Right lobe of liver (tissue), 6 donors: ENCODE data around the gene SCN1A. TPM values are rescaled to one million over a fixed set of nuclear protein-coding genes. Genes with fewer than 3 reads are reported as not detected.
A peak's percentile ranks its signal among the peaks of the same experiment; 100 is the strongest.

Source experiments
- ATAC-seq, 4 donors: fragments of 200-7000 bp; cut with Tn5 transposase; one replicate each; pipeline ENCODE4 v1.9.1; 2020; ENCODE audit warnings: mild to moderate bottlenecking in 4 of 4, moderate library complexity in 4 of 4
- DNase-seq, 3 donors: peaks; one replicate each; pipeline ENCODE4 v3.0.0-alpha.2; 2020
- H3K27ac ChIP-seq, 3 donors: fragments of 200-600 bp; one replicate each; pipeline ENCODE4 v1.8.0; 2022
- H3K27me3 ChIP-seq, 2 donors: fragments of 200-600 bp; one replicate each; pipeline ENCODE4 v1.8.0; 2022
- H3K36me3 ChIP-seq, 4 donors: fragments of 200-600 bp; sonication (generic) in 1 of 4; one replicate each; pipeline versions ENCODE4 v1.5.1 to v1.8.0; 2017 to 2022; ENCODE audit warnings: control low read depth in 1 of 4
- H3K4me1 ChIP-seq, 4 donors: fragments of 200-600 bp; sonication (generic) in 1 of 4; one replicate each; pipeline versions ENCODE4 v1.5.1 to v1.8.0; 2017 to 2022; ENCODE audit warnings: control low read depth in 1 of 4
- H3K4me3 ChIP-seq, 3 donors: fragments of 200-600 bp; one replicate each; pipeline ENCODE4 v1.8.0; 2022
- H3K9me3 ChIP-seq, 4 donors: fragments of 200-600 bp; sonication (generic) in 1 of 4; one replicate each; pipeline versions ENCODE4 v1.5.1 to v1.8.0; 2017 to 2022; ENCODE audit warnings: control low read depth in 1 of 4
- POLR2A ChIP-seq: fragments of 450-650 bp; IDR thresholded peaks from one replicate; pipeline ENCODE4 v1.6.1; 2017; ENCODE audit warnings: antibody characterized with exemption, mild to moderate bottlenecking
- WGBS: methylation state at CpG from one replicate; pipeline ENCODE4 v1.1.6; 2018; ENCODE audit warnings: low coverage, low lambda C conversion rate; ENCODE audit not compliant: insufficient coverage; ENCODE audit errors: missing lambda C conversion rate; 5-methylcytosine and 5-hydroxymethylcytosine counted together
- intact Hi-C, 2 donors: fragments of 100-400 bp; cut with DNase I; formaldehyde crosslinking; loops; one replicate each; pipeline versions ENCODE4 v1.11.2 to v1.14.1; 2022
- total RNA-seq, 6 experiments: library from RNA; depleted of rRNA in 2 of 6; stranded (reverse); fragments of >200 nt in 2 of 6; fragmentation: NEBNext Ultra II Directional in 3 of 6; extraction: Animal tissue kit (Norgen Biotek cat#: 25700) in 3 of 6; gene quantifications; one replicate each; pipeline versions ENCODE4 v1.1.0 to v1.2.4, GENCODE V29; 2016 to 2023
- TF ChIP-seq, protein P1 (sequence below), 4 donors: fragments of 200-600 bp in 3 of 4; fragments of 450-650 bp in 1 of 4; IDR thresholded peaks; one replicate each; pipeline versions ENCODE4 v1.5.1 to v1.8.0; 2016 to 2022; ENCODE audit warnings: antibody characterized with exemption in 4 of 4, mild to moderate bottlenecking in 2 of 4
- donor health status: DM: no; HTN: yes; CAD: no.
- donor health status: DM: no; HTN: no; CAD: no.
- donor health status: DM: no; HTN: no; CAD: no.
- donor health status: DM: no; HTN: yes; CAD: no.
- donor health status: DM: no; HTN: yes; CAD: no.

The SCN1A gene
- total RNA-seq, 6 experiments from 2014 or later, result not detected

DNA sequence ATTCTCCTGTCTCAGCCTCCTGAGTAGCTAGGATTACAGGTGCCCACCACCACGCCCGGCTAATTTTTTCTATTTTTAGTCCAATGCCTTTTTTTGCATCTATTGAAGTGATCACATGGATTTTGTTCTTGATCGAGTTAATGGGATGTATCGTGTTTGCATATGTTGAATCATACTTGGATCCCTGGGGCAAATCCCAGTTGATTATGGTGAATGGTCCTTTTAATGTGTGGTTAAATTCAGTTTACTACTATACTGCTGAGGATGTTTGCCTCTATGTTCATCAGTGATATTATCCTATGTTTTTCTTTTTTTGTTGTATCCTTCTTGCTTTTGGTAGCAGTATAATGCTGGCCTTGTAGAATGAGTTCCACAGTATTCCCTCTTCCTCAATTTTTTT lies 166.0 kb downstream of the SCN1A start:
- DNase-seq (no peak), ATAC-seq (no peak)
- no peaks in the 10 kb centered on the region for H3K27me3 ChIP-seq
- no peaks in the 10 kb centered on the region for H3K36me3 ChIP-seq
- no peak overlapping the region for H3K27ac ChIP-seq
- H3K4me3 ChIP-seq, result no peak overlapping the region
- TF ChIP-seq, protein P1, sequence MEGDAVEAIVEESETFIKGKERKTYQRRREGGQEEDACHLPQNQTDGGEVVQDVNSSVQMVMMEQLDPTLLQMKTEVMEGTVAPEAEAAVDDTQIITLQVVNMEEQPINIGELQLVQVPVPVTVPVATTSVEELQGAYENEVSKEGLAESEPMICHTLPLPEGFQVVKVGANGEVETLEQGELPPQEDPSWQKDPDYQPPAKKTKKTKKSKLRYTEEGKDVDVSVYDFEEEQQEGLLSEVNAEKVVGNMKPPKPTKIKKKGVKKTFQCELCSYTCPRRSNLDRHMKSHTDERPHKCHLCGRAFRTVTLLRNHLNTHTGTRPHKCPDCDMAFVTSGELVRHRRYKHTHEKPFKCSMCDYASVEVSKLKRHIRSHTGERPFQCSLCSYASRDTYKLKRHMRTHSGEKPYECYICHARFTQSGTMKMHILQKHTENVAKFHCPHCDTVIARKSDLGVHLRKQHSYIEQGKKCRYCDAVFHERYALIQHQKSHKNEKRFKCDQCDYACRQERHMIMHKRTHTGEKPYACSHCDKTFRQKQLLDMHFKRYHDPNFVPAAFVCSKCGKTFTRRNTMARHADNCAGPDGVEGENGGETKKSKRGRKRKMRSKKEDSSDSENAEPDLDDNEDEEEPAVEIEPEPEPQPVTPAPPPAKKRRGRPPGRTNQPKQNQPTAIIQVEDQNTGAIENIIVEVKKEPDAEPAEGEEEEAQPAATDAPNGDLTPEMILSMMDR (IDR thresholded peaks at IDR 0.05), result no peak
- TF ChIP-seq POLR2A, result no peak
- intact Hi-C loops, result no loop called here
- H3K4me1 ChIP-seq, result no peaks in the 10 kb centered on the region
- no peaks in the 10 kb centered on the region for H3K9me3 ChIP-seq
- 96% methylated on average over 4 of the region's 4 CpGs for WGBS

DNA sequence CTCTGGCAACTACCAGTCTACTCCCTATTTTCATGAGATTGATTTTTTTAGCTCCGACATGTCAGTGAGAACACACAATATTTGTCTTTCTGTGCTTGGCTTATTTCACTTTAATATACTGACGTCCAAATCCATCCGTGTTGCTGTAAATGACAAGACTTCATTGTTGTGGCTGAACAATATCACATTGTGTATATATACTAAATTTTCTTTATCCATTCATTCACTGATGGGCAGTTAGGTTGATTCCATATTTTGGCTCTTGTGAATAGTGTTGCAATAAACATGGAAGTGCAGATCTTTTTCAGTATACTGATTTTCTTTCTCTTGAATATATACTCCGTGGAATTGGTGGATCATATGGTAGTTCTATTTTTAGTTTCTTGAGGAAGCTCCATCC lies 168.4 kb downstream of the SCN1A start:
- H3K27ac ChIP-seq, result no peak overlapping the region
- DNase-seq, result no peak
- no peaks in the 10 kb centered on the region for H3K9me3 ChIP-seq
- no peak for ATAC-seq
- TF ChIP-seq, protein P1 (IDR thresholded peaks at IDR 0.05), result no peak
- no peak for TF ChIP-seq POLR2A
- H3K27me3 ChIP-seq, result no peaks in the 10 kb centered on the region
- peaks cover 0 to 3% (median 0%) of the 10 kb centered on the region in 4 donors for H3K4me1 ChIP-seq
- no peak overlapping the region for H3K4me3 ChIP-seq
- H3K36me3 ChIP-seq, result no peaks in the 10 kb centered on the region
- 58% methylated on average over 4 of the region's 4 CpGs for WGBS
- intact Hi-C loops, result loop anchor here in 1 of 2 donors (10.0 kb wide), 1 partner anchor 165 kb away; the partner anchor contains the start of gene SCN1A

DNA sequence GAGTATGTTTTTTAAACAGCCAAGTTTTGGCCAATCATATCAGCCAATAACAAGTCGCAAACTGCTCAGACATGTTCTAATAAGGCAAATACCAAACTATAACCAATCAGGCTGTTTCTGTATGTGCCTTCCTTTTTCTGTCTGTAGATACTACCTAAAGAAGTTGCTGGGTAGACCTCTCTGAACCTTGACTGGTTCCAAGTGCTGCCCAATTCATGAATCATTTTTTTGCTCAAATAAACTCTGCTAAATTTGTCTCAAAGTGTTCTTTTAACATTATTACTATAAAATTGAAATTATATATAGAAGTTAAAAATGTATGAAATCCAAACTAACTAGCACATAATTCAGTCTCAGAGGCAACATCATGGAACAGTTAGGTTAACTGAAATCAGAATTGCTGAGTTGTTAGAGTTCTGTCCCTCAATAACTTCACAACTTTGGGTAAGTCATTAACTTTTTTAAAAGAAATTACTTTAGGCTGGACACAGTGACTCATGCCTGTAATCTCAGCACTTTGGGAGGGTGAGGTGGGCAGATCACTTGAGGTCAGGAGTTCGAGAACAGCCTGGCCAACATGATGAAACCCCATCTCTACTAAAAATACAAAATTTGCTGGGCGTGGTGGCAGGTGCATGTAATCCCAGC lies 169.4 kb downstream of the SCN1A start:
- ATAC-seq (no peak), DNase-seq (no peak)
- no peaks in the 10 kb centered on the region for H3K9me3 ChIP-seq
- 78% methylated on average over 2 of the region's 3 CpGs for WGBS
- no peaks in the 10 kb centered on the region for H3K36me3 ChIP-seq
- no peak overlapping the region for H3K27ac ChIP-seq
- no peaks in the 10 kb centered on the region for H3K27me3 ChIP-seq
- H3K4me3 ChIP-seq, result no peak overlapping the region
- H3K4me1 ChIP-seq, result peaks cover 0 to 5% (median 0%) of the 10 kb centered on the region in 4 donors
- no peak for TF ChIP-seq POLR2A
- TF ChIP-seq, protein P1 (IDR thresholded peaks at IDR 0.05), result no peak
- intact Hi-C loops, result loop anchor here in 1 of 2 donors (10.0 kb wide), 1 partner anchor 166 kb away; the partner anchor contains the start of gene SCN1A

DNA sequence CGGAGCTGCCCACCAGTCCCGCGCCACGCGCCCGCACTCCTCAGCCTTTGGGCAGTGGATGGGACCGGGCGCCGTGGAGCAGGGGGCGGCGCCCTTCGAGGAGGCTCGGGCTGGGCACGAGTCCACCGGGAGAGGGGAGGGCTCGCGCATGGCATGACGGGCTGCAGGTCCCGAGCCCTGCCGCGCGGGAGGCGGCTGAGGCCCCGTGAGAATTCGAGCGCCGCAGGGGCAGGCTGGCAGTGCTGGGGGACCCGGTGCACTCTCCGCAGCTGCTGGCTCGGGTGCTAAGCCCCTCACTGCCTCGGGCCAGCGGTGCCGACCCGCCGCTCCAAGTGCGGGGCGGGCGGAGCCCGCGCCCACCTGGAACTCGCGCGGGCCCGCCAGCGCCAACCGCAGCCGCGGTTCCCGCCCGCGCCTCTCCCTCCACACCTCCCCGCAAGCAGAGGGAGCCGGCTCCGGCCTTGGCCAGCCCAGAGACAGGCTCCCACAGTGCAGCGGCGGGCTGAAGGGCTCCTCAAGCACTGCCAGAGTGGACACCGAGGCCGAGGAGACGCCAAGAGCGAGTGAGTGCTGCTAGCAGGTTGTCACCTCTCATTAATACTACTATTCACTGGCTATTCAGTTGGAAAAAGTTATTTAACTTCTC lies 170.7 kb downstream of the SCN1A start:
- peaks cover 0 to 13% (median 3%) of the 10 kb centered on the region in 4 donors for H3K4me1 ChIP-seq
- DNase-seq, result peak in 2 of 3 donors; percentile 51 to 59

More for the DNA sequence above, 170.7 kb downstream of the SCN1A start:
- intact Hi-C loops, result loop anchor here in 1 of 2 donors (10.0 kb wide), 1 partner anchor 168 kb away; the partner anchor contains the start of gene SCN1A
- WGBS, result 67% methylated on average over 29 of the region's 60 CpGs
- Histone ChIP-seq H3K27ac (no peak overlapping the region), H3K4me3 (peak overlapping the region in 1 of 3 donors; percentile 25), H3K36me3 (no peaks in the 10 kb centered on the region), H3K27me3 (no peaks in the 10 kb centered on the region), H3K9me3 (no peaks in the 10 kb centered on the region)
- TF ChIP-seq POLR2A, result no peak
- TF ChIP-seq, protein P1 (IDR thresholded peaks at IDR 0.05), result no peak
- ATAC-seq, result no peak
